Stimulated activated CD4-positive, alpha-beta T cell treated with anti-CD3 and anti-CD28 coated beads, Interleukin-12 subunit alpha, Interleukin-12 subunit beta, amount 100 ng/mL, for 24 hours (primary cell): ENCODE measurements around the gene HORMAD2.
"Not testable (repeated sequence)": the region's sequence is repeated elsewhere in the genome, so short reads cannot be mapped to it uniquely, and the experiment has no call there.

Experiments used
- DNase-seq, 2 experiments: peaks; one replicate each; pipeline ENCODE4 v3.0.0-alpha.2; 2020; ENCODE audit warnings: low read depth in 2 of 2

Gene HORMAD2

DNA sequence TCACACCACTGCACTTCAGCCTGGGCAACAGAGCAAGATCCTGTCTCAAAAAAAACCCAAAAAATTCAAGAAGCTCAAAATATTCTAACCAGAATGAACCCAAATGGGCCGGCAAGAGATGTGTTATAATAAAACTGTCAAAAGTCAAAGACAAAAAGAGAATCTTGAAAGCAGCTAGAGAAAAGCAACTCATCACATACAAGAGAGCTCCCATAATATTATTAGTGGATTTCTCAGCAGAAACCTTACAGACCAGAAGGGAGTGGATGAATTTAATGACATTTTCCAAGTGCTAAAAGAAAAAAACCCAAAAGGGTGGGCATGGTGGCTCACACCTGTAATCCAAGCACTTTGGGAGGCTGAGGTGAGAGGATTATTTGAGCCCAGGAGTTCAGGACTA lies 22.9 kb upstream of the HORMAD2 start:
- DNase-seq, result no peak

DNA sequence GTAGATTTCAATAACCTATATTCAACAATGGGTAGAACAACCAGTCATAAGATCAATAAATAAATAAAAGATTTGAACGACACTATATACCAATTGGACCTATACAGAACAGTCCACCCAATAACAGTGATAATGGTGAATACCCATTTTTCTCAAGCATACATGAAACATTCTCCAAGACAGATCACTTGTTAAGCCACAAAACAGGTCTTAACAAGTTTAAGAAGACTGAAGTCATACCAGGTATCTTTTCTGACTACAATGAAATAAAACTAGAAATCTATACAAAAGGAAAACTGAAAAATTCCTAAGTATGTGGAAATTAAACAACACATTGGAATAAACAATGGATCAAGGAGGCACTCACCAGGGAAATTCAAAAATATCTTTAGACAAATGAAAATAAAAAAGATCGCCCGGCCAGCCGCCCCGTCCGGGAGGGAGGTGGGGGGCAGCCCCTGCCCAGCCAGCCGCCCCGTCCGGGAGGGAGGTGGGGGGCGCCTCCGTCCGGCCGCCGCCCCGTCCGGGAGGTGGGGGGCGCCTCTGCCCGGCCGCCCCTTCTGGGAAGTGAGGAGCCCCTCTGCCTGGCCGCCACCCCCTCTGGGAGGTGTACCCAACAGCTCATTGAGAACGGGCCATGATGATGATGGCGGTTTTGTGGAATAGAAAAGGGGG lies 20.8 kb upstream of the HORMAD2 start:
- not testable (repeated sequence) for DNase-seq

DNA sequence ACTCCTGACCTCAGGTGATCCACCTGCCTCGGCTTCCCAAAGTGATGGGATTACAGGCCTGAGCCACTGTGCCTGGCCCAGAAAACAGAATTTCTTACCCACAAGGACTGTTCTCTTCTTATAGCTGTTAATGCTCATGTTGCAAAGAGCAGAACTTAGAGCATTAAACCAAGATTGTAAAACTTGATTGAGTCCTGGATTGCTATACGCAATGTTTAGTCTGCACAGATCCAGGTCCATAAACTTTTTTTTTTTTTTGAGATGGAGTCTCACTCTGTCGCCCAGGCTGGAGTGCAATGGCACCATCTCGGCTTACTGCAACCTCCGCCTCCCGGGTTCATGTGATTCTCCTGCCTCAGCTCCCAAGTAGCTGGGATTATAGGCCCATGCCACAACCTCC lies 19.2 kb upstream of the HORMAD2 start:
- DNase-seq, result not testable (repeated sequence)

DNA sequence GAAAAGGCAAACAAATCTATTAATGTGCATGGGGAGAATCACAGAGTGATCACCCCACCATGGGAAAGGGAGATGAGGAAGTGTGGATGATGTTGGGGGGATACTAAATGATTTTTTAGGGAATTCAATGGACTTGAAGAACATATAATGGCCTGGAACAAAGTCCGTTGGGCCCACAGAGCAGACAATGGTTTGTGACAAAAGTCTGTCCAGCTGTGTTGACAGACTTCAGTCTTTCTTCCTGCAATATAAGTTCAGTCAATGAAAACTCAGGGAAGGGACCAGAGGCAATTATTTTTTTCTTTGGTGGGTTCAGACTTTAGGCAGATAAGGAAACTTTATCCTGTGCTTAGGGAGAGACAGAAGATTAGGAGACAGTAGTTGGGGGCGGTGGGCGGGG lies 18.0 kb upstream of the HORMAD2 start:
- no peak for DNase-seq

DNA sequence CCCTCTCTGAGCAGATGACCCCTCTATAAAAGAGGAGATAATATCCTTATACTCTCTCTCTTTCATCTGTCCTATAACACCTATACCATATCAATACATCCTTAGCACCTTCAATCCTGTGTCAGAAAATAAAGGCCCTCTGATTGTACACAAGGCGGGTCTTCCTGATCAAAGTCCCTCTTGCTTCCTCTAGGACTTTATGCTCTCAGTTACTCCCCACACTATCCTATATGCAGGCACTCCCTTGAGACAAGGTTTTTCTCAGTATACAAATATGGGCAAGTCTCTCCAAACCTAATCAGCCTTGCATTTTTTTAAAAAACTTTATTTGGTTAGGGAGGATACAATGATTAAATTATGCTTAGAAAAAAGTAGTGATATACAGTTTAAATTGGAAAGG lies 17.3 kb upstream of the HORMAD2 start:
- DNase-seq, result no peak

DNA sequence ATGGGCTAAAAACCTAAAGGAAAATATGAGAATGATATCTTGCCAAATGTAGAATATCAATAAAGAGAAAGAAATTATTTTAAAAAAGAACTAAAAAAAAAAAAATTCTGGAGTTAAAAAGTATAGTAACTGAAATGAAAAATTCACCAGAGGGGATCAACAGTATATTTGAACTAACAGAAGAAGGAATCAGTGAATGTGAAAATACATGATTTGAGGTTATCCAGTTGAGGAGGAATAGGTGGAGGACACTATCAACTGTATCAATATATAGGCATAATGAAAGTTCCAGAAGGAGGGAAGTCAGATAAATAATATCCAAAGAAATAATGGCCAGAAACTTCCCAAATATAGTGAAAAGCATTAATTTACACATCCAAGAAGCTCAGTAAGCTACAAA lies 16.1 kb upstream of the HORMAD2 start:
- DNase-seq, result no peak

DNA sequence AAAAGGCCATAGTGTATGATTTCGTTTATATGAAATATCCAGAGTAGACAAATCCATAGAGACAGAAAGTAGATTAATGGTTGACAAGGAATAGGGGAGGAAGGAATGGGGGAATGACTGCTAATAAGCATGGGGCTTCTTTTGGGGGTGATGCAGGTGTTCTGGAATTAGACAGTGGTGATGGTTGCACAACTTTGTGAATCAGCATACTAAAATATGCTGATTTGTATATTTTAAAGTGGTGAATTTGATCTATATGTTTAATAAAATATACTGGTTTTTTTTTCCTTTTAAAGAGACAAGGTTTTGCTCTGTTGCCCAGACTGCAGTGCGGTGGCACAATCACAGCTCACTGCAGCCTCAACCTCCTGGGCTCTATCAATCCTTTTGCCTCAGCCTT lies 6.5 kb upstream of the HORMAD2 start:
- DNase-seq, result no peak

DNA sequence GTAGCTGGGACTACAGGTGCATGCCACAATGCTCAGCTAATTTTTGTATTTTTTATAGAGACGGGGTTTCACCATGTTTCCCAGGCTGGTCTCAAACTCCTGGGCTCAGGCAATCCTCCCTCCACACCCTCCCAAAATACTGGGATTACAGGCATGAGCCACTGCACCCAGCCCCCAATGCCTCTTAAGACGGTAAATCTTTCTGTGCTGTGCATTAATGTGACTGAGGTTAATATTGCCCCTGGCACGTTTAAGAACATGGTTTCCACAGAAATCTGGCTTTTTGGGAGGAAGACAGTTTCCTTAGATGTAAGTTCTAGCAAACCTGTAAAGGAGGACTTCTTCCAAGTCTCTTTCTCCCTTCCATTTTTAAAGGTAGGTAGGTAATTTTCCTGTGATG lies 6.1 kb upstream of the HORMAD2 start:
- DNase-seq, result no peak

DNA sequence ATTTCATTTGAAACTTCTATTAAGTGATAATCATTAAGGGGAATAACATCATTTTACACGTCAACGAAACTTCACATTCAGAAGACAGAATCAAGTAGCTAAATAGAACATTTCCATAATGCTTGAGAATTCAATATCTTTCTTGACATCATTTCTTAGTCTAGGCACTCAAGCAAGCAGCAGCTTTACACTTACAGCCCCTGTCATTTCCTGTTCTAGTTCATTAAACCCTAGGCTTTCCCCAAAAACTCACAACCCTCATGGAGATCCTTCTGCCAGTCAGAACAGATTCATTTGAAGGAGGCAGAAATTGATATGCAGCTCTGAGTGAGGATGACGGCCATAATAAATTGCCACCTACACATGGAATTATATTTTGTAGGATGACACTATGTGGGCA lies 5.3 kb upstream of the HORMAD2 start:
- no peak for DNase-seq

DNA sequence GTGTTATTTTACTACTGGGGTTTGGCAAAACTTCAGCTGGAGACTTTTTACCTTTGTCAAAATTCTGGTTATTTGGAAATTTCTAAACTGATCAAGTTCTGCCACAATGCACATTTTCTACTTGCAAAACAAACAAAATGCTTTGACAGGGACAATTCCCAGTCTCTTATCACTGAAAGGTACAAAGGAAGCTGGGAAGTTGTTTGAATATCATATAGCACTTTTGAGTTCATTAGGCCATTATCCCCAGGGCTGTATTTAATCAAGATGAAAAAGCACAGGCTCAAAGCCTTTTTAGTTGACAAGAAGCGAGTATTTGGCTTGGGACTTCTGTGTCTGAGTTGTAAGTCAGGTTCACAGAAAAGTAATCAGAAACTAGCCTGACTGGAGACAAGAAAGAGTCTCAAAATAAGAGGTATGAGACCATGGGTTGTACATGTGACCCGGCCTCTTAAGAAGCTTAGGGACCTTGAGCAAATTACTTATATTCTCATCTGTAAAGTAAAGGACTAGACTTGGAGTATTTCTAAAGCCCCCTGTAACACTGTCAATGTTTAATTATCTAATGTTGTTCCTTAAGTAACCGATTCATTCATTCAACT lies 2.9 kb upstream of the HORMAD2 start:
- no peak for DNase-seq

DNA sequence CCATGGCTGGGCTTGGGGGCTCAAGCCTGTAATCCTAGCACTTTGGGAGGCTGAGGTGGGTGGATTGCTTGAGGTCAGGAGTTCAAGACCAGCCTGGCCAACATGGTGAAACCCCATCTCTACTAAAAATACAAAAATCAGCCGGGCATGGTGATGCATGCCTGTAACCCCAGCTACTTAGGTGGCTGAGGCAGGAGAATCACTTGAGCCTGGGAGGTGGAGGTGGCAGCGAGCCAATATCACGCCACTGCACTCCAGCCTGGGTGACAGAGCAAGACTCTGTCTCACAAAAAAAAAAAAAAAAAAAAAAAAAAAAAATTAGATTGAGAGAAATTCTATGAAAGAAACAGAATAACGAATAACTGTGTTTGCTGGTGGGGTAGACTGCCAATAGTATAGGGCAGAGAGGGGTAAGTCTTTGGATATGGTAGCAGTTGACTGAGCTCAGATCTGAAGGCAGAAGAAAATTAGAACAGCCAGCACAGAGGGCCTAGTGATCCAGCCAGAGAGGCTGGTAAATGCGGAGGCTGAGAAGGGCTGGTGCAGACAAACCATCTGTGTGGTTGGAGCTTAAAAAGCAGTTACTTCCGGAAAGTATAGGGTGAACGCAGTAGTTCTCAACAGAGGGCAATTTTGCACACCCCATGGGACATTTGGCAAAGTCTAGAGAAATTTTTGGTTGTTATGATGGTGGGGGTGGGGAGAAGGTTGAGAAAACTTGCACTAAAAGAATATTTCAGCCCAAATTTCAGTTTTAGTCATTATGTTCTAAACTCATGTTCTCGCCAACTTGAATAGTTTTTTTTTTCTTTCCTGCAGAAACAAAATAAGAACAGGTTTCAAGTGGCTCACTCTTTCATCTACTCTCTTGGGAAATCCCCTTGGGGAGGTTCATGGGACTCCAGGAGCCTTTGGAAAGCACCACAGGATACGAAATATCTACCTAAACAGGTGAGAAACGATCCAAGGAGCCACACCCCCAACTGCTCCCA lies 1.6 kb upstream of the HORMAD2 start:
- DNase-seq, result no peak

DNA sequence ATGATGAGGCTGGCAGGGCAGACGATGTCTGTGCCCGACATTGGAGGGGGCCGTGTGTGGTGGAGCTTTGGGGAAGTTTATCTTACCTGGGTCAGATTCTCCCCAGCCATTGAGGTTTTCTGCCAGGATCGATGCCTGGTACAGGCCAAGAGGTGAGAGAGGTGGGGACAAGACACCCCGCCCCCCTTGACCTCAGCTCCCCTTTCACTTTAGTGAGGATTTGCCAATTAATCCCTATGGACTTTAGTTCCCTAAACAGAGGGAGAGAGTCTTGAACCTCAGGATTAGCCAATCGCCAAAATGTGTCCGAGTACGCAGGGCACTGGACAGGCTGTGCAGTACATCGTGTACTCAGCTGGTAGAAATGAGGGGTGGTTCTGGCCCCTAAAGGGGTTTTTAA lies 541 bp downstream of the HORMAD2 start:
- no peak for DNase-seq

DNA sequence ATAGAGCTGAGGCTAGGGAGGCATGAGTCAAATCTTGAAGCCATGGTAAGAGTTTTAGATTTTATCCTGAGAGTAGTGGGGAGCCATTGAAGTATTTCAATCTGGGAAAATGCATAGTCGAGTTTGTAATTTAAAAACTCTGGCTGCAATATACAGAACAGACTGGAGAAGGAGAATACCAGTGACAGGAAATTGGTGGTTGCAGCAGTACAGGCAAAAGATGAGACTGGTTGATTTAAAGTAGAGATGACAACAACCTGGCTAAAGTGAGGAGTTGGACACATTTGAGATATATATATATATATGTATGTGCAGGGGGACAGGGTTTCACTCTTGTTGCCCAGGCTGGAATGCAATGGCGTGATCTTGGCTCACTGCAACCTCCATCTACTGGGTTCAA lies 6.2 kb downstream of the HORMAD2 start:
- no peak for DNase-seq

DNA sequence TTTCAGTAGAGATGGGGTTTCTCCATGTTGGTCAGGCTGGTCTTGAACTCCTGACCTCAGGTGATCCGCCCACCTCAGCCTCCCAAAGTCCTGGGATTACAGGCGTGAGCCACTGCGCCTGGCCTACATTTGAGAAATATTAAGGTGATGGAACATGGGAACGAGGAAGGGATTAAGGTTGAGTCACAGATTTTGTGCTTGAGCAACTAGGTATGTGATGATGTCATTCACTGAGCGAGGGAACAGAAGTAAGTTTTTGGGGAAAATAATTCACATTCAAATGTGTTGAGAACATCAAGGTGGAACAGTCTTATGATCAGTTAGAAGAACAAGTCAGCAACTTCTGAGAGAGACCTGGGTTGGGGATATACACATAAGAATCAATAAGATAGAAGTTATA lies 6.8 kb downstream of the HORMAD2 start:
- not testable (repeated sequence) for DNase-seq

DNA sequence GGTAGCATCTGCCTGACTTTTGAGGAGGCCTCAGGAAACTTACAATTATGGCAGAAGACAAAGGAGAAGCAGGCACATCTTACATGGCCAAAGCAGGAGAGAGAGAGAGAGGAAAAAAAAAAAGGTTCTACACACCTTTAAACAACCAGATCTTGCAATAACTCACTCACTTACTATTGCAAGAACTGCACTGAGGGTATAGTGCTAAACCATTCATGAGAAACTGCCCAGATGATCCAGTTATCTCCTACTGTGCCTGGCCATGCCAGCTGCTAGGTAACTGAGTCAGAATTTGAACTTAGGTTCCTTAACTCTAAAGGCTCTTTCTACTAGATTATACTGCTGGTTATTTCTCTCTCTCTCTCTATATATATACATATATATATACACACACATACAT lies 7.3 kb downstream of the HORMAD2 start:
- DNase-seq, result no peak

DNA sequence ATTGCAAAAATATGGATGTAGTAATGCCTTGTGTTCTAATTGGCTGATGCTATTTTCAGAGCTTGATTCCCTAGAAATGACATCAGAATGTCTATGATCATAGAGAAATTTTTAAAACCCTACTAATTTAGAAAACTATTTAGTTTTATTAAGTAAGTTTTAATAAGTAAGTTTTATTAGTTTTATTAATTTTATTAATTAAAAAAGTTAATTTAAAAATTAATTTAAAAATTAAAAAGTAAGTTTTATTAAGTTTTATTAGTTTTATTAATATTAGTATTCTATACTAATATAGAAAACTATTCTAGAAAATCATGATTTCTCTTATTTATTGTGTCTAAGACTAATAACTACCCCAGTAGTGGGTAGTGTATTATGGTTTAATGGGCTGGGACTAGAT lies 8.2 kb downstream of the HORMAD2 start:
- no peak for DNase-seq

DNA sequence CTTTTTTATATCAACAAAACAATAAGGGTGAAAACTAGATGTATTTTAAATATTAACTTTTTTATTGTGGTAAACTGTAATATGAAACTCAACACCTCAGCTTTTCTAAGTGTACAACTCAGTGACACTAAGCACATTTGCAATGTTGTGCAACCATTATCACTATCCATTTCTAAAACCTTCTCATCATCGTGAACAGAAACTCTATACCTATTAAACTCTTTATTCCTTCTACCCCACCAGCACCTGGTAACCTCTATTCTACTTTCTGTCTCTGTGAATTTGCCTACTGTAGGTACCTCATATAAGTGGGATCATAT lies 9.4 kb downstream of the HORMAD2 start:
- no peak for DNase-seq

DNA sequence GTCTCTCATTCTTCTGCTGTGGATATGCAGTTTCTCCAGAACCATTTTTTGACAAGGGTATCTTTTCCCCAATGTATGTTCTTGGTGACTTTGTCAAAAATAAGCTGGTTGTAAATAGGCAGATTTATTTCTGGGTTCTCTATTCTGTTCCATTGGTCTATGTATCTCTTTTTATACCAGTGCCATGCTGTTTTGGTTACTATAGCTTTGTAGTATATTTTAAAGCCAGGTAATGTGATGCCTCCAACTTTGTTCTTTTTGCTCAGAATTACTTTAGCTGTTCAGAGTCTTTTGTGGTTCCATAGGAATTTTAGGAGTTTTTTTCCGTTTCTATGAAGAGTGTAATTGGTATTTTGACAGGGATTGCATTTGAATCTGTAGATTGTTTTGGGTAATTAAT lies 12.4 kb downstream of the HORMAD2 start:
- no peak for DNase-seq

DNA sequence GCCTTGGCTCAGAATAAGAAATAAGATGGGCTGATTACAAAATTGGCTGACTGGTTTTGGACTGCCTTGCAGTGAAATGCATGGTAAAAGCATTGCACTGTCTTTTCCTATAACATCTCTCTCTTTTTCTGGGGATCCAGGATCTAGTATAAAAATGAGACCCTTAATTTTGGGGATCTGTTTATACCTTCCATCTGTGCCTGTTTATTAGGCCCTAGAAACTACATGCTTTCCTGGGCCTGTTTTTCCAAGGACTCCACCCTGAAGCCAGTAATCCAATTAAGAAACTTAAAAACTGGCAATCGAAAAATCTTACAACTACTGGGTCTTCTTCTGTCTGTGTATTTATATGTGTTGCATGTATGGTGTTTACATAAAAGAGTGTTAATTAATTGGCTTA lies 14.5 kb downstream of the HORMAD2 start:
- no peak for DNase-seq

DNA sequence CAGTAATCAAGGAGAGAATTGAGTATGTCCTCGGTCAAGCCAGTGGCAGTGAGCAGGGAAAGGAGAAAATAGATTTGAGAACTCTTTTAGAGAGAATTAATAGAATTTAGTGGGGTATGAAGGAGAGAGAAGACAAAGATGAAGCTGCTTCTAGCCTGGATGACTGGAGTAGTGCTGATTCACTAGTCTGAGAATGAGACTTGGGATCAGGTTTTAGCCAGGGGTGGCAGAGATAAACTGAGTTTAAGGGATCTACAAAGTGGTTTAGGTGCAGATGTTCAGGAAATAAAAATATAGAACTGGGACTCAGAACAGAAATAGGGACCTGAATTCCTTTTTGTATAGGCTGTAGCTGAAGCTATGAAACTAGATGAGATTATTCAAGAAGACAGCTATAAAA lies 17.6 kb downstream of the HORMAD2 start:
- no peak for DNase-seq

DNA sequence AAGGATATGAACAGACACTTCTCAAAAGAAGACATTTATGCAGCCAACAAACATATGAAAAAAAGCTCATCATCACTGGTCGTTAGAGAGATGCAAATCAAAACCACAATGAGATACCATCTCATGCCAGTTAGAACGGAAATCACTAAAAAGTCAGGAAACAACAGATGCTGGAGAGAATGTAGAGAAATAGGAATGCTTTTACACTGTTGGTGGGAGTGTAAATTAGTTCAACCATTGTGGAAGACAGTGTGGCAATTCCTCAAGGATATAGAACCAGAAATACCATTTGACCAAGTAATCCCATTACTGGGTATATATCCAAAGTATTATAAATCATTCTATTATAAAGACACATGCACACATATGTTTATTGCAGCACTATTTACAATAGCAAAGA lies 20.5 kb downstream of the HORMAD2 start:
- not testable (repeated sequence) for DNase-seq

DNA sequence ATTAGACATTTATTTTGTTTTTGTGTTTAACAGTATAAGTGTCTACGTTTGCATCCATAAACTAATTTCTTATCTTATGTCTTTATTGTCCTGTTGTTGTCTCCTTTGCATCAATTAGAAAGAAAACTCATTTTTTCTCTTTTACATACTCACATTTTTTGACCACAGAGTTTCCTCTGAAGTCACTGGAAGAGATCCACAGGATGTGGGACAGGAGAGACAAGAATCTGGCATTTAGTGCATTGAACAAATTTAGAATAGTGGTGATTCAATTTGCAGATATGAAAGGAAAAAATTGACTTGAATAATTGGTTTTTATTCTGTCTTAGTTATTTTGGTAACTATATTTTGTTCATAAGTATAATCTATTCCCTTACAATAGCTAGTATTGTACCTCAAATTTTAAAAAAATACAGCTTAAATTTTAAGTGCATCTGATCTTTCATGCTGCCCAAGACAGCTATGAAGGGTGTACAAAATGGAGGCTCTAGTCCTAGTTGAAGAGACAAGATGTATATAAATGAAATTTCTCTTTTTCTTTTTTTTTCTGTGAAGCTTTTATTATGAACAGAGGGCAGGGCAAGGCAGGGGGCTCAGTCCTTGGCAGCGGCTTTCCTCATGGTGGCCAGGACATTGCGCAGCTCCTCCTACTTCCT lies 24.4 kb downstream of the HORMAD2 start:
- no peak for DNase-seq
